GM12892 (cell line): ENCODE results near the gene OTOG.

Experiments
- DNase-seq: peaks from one replicate; pipeline ENCODE4 v3.0.0; 2011; ENCODE audit not compliant: insufficient read length
- FAIRE-seq: peaks from 2 replicates; lab custom pipeline; 2011; peaks lifted over from hg19 to GRCh38; lab: Jason Lieb, UNC
- POLR2A ChIP-seq: IDR thresholded peaks from 2 replicates; pipeline ENCODE4 v1.6.1; 2011; ENCODE audit warnings: low read depth, low read length, control low read depth
- POLR2AphosphoS5 ChIP-seq: IDR thresholded peaks from 2 replicates; pipeline ENCODE4 v1.6.1; 2011; ENCODE audit warnings: low read depth, low read length, control low read depth
- TAF1 ChIP-seq: IDR thresholded peaks from 2 replicates; pipeline ENCODE4 v1.6.1; 2011; ENCODE audit warnings: low read depth, mild to moderate bottlenecking, control low read depth, low read length, borderline replicate concordance

OTOG gene

DNA sequence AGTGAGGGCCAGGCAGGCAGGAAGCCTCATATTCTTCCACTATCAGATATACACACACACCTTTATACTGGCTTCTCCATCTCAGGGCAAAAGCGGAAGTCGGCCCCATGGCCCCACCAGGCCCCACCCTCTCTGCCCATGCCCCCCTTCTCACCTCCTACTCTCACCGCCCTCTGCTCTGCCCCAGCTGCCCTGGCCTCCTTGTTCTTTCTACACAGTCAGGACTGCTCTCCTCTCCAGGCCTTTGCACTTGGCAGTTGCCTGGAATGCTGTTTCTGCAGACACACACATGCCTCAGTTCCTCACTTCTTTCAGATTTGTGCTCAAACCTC lies 25.3 kb downstream of the OTOG start:
- no peak for FAIRE-seq
- DNase-seq, result no peak
- TF ChIP-seq TAF1 (no peak), POLR2A (no peak), POLR2AphosphoS5 (no peak)

GRCh38 chr11:17572791-17573460 lies 25.9 kb downstream of the OTOG start:
- no peak for FAIRE-seq
- DNase-seq, result no peak

GRCh38 chr11:17573526-17573925 lies 26.5 kb downstream of the OTOG start:
- TF ChIP-seq POLR2AphosphoS5 (no peak), POLR2A (no peak), TAF1 (no peak)
- FAIRE-seq (no peak), DNase-seq (no peak)

More at GRCh38 chr11:17572791-17573460, 25.9 kb downstream of the OTOG start:
- TF ChIP-seq POLR2A (no peak), TAF1 (no peak), POLR2AphosphoS5 (no peak)

DNA sequence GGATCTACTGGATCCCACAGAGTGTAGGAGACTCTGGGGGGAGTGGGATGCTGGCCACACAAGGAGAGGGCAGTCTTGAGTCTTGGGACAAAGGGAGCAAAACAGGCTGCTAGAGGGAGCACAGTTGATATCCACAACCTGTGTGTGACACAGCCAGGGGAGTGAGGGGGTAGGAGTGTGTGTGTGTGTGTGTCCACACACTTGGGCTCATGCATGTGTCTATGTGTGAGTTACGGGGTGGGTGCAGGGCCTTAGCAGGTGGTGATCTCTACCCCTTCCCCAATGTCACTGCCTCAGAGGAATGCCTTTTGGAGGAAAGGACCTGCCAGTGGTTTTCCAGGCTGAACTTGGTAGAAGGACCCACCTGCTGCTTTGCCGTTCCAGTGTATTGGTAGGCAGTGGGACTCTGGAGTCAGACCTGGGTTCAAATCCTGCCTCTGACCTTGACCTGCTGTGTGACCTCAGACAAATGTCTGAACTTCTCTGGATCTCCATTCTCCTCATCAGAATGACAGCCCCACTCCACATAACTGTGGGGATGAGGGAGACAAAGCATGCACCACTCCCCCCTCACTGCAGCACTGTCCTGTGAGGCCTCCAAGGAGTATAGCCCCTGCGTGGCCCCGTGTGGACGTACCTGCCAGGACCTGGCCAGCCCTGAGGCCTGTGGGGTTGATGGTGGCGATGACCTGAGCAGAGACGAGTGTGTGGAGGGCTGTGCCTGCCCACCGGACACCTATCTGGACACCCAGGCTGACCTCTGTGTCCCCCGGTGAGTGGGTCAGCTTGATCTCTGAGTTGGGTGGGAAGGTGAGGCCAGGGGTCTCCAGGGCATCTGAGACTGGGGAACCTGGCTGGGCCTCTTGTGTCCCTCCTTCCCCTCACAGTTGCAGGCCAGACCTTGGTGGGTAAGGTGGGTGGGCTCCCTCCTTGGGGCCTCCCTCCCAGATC lies 27.4 kb downstream of the OTOG start:
- DNase-seq, result no peak
- TF ChIP-seq POLR2AphosphoS5 (no peak), POLR2A (no peak), TAF1 (no peak)
- no peak for FAIRE-seq

DNA sequence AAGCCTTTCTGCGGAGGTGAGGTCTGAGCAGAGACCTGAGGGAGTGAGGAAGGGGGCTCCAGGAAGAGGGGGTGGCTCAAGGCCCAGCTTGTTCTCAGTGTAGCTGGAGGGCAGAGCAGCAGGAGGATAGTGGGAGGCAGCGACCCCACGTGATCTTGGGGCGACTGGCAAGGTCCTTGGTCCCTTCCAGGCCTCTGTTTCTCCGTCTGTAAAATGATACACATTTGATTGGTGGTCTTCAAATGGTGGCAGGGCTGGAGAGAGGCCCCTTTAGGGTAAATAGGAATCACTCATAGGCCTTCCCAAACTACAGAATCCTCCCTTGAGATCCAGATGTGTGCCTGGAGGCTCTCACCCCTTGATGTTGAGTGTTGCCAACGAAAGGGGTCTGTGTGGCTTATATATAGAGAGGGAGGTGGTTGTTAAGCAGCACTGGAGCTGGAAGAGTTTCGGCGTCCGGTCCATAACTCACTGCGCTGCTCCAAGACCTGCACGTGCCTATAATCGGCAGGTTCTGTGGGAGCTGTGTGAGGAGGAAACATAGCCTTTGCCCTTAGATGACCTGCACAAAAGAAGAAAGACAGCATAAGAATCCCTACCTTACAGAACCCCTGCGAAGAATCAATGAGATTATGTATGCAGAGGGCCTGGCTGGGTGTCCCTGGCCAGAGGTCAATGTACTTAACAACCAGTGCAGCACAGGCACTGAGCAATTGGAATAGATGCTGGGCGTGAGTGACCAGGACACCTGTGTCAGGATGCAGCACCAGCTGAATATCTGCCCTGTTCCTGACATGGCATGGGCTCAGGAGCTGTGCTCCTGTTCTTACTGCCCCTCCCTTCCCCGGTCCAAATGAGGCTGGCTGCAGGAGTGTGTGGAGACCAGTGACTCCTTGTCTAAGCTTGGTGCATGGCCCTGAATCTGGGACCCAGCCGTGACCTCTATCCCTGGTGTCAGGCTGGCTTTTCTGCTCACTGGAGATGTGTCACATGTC lies 28.7 kb downstream of the OTOG start:
- TF ChIP-seq TAF1 (no peak), POLR2AphosphoS5 (no peak), POLR2A (no peak)
- DNase-seq, result no peak
- FAIRE-seq, result no peak

DNA sequence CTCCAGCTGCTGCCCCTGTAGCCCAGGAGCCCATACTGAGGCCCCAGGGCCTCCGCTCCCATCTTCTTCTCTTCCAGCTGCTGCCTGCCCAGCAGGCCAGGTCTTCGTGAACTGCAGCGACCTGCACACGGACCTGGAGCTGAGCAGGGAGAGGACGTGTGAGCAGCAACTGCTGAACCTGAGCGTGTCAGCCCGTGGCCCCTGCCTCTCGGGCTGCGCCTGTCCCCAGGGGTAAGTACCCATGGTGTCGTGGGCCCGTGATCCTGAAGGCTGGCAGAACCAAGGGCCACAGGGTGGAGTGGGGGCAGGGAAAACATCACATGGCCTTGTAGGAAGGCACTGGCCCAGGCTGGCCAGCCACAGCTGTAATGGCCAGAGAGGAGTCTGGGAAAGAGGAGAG lies 31.2 kb downstream of the OTOG start:
- no peak for DNase-seq
- no peak for TF ChIP-seq POLR2A
- no peak for TF ChIP-seq TAF1
- no peak for TF ChIP-seq POLR2AphosphoS5
- no peak for FAIRE-seq

DNA sequence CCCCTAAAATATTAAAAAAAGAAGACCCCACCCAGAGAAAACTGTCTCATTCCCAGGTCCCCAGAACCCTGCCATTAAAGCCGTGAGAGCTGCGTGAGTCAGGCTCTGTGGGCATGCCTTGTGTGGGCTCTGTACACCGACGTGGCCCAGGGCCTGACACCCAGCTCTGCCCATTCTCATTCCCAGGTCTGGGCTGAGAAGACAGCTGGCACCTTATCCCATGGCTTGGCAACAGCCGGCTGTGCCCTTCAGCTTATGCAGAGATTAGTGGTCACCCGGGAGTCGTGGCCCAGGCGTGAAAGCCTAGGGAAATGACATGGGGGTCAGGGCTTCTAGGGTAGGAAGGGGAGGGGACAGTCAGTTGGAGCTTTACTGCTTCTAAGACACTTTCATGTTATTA lies 31.9 kb downstream of the OTOG start:
- DNase-seq (no peak), FAIRE-seq (no peak)
- no peak for TF ChIP-seq TAF1
- TF ChIP-seq POLR2AphosphoS5, result no peak
- TF ChIP-seq POLR2A, result no peak

GRCh38 chr11:17579451-17579850 lies 32.4 kb downstream of the OTOG start:
- TF ChIP-seq POLR2A (no peak), TAF1 (no peak), POLR2AphosphoS5 (no peak)
- no peak for FAIRE-seq
- no peak for DNase-seq

- DNase-seq, result no peak
- no peak for FAIRE-seq
- no peak for TF ChIP-seq POLR2AphosphoS5
- TF ChIP-seq POLR2A, result no peak
- TF ChIP-seq TAF1, result no peak
Measured at GRCh38 chr11:17580271-17580670, 33.2 kb downstream of the OTOG start.

DNA sequence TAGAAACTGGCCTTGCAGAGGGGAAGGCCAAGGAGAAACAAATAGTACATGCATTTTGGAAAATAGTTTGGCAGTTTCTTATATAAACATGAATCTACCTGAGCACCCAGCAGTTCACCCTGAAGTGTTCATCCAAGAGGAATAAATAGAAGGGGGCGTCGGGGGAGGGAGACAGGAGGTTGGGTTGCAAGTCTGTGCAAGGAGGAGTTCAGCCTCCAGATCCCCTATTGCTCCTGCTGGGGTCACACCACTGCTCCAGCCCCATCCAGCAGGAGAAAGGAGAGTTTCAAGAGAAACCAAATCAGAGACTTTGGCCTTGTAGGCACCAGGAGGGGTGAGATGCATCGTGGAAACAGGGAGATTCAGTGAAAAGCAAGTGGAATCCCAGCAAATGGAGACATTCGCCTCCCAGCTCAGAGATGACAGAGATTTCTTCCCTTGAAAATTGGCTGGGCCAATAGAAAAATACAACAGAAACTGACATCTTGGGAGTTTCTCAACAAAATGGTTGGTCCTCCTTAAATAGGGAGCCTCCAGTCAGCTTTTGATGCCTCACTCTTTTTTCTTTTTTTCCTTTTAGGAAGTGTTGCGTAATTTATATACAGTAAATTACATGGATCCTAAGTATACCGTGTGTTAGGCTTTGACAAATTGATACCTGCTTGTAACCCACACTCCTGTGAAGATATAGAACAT lies 34.1 kb downstream of the OTOG start:
- TF ChIP-seq TAF1 (no peak), POLR2AphosphoS5 (no peak)

DNA sequence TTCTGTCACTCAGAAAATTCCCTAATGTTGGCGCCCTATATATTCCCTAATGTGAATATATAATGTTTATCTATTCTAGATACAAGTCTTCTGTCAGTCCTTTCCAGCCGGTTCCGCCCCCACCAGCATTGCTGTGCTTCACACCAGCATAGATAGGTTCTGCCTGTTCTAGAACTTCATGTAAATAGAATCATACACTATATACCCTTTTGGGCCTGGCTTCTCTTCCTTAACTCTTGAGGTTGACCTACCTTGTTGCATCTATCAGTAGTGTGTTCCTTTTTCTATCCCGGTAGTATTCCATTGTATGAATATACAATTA lies 34.6 kb downstream of the OTOG start:
- FAIRE-seq (no peak), DNase-seq (no peak)
- TF ChIP-seq TAF1, result no peak
- no peak for TF ChIP-seq POLR2A
- no peak for TF ChIP-seq POLR2AphosphoS5

More for the DNA sequence above, 34.1 kb downstream of the OTOG start:
- no peak for FAIRE-seq
- no peak for DNase-seq
